Mucosa of rectum (tissue), 2 donors: Measurements from ENCODE around the gene NHP2.

Experiments used
- H3K27ac ChIP-seq, 2 donors: one replicate each; pipeline ENCODE4 v1.7.0; 2013; ENCODE audit warnings: inconsistent platforms in 2 of 2, low read depth in 2 of 2, low read length in 2 of 2
- H3K27me3 ChIP-seq, 2 donors: one replicate each; pipeline ENCODE4 v1.7.0; 2013; ENCODE audit warnings: low read length in 2 of 2; ENCODE audit not compliant: control insufficient read depth in 2 of 2, insufficient read depth in 2 of 2
- H3K36me3 ChIP-seq, 2 donors: one replicate each; pipeline ENCODE4 v1.7.0; 2013; ENCODE audit warnings: low read length in 2 of 2; ENCODE audit not compliant: control insufficient read depth in 2 of 2, insufficient read depth in 2 of 2
- H3K4me1 ChIP-seq, 2 donors: one replicate each; pipeline ENCODE4 v1.7.0; 2013; ENCODE audit warnings: low read length in 2 of 2, mild to moderate bottlenecking in 1 of 2; ENCODE audit not compliant: control insufficient read depth in 2 of 2, insufficient read depth in 2 of 2
- H3K4me3 ChIP-seq, 2 donors: one replicate each; pipeline ENCODE4 v1.7.0; 2013; ENCODE audit warnings: low read length in 2 of 2
- H3K9ac ChIP-seq, 2 donors: one replicate each; pipeline ENCODE4 v1.7.0; 2013; ENCODE audit warnings: low read length in 2 of 2, low read depth in 1 of 2, mild to moderate bottlenecking in 1 of 2
- H3K9me3 ChIP-seq, 2 donors: one replicate each; pipeline ENCODE4 v1.7.0; 2013; ENCODE audit warnings: low read length in 2 of 2; ENCODE audit not compliant: control insufficient read depth in 2 of 2
- donor health status: healthy.
- donor health status: Normal muscosa, but diverticular disease.

The NHP2 gene

DNA sequence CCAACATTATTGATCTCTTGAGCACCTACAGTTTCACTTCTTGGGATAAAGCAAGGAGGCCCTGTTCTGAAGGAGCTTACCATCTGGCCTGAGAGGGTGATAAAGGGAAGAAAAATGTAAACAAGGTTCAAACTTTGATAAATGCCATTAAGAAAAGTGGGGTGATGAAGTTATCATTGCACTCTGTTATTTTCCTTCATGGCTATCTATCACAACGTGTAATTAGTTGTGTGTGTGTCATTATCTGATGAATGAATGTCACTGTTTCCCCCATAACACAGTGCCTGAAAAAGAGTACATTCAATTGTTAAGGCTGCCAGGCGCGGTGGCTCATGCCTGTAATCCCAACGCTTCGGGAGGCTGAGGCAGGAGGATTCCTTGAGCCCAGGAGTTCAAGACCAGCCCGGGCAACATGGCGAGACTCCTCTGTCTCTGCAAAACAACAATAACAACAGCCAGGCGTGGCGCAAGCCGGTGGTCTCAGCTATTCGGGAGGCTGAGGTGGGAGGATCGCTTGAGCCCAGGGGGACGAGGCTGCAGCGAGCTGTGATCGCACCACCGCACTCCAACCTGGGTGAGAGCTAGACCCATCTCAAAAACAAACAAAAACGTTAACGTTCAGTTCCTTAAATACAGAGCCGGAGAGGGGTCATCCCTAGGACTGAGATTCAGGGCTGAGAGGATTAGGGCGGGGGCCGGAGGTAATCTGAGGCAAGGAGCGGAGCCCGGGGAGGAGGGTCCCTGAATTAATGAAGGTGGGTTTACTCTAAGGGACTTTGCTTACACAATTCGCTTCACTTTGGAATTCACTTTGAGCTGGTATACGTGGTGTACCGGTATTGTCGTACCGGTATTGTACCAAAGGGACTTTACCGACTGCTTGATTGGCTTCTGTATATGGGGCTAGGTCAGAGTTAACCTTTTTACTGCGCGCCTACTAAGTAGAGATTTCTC lies 917 bp downstream of the NHP2 start:
- Histone ChIP-seq H3K36me3 (peaks cover 18 to 26% of the 10 kb centered on the region in 2 donors), H3K4me3 (peak overlapping the region; percentile 88 to 91), H3K9me3 (no peaks in the 10 kb centered on the region), H3K27ac (peak overlapping the region in 1 of 2 donors; percentile 76), H3K4me1 (peaks cover 7 to 17% of the 10 kb centered on the region in 2 donors), H3K9ac (peak overlapping the region; percentile 77 to 79), H3K27me3 (no peaks in the 10 kb centered on the region)

DNA sequence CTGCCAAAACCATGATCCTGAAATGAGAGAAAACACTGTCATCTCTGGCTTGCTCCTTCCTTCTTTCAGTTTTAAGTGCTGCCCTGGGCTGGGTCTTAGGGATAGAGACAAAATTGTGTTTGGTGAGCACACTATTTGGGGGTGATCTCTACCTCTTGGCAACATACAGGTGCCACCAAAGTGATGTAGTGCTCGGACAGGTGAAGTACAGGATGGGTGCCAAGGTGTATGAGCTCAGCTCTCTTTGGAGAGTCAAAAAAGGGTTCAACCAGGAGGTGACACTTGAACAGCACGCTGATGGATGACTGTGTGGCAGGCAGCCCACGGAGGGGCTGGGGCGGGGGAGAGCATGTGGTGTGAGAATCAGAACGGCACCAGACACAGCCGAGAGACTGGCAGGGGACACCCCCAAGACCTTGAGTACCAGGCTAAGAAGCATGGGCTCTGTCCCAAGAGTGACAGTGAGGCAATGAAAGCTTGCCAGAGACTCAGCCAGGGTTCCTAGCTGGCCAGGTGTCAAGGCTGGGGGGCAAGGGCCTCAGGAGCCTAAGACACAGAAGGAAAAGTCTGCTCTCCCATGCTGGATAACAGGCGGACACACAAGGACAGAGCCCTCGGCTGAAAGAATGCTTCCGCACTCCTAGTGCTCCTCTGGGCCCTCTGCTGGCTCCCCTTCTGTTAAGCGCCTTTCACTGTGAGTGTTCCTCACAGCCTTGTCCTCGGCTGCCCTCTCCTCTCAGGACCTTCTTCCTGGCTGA lies 2.5 kb downstream of the NHP2 start:
- no peaks in the 10 kb centered on the region for H3K9me3 ChIP-seq
- H3K4me1 ChIP-seq = peaks cover 7 to 17% of the 10 kb centered on the region in 2 donors
- H3K4me3 ChIP-seq = no peak overlapping the region
- H3K27me3 ChIP-seq = no peaks in the 10 kb centered on the region
- H3K36me3 ChIP-seq = peaks cover 34 to 42% of the 10 kb centered on the region in 2 donors
- H3K9ac ChIP-seq = no peak overlapping the region
- no peak overlapping the region for H3K27ac ChIP-seq

DNA sequence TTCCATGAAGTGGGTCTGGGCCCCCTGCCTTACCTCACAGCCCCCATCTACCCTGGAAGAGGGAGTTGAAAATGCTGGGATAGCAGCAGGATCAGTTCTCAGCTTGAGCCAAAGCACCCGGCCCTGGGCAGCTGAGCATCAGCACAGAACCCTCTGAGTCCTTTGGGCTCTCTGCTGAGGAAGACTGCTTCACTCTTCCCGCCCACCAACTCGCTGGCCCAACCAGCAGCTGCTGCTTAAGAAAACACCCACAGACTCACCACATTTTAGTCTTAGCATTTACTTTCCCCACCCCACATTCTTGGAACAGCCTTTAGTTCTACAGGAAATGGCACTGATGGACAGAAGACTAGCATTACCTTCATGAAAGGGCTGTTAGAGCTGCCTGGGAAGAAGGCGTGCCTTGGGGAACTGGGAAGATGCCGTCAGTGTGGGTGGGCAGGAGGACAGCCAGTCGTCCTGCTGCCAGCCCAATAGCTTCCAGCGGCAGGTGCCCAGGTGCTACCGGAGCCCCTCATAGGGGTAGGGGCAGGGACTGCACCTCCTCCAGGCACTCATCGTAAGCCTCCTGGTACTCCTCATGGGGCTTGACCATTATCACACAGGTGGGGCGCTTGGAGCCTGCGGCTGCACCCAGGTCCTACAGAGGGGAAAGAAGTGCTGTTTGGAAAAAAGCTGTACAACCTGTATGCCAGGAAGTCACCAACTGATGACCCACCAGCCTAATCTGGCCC lies 4.3 kb downstream of the NHP2 start:
- peaks cover 37 to 50% of the 10 kb centered on the region in 2 donors for H3K36me3 ChIP-seq
- H3K9me3 ChIP-seq = no peaks in the 10 kb centered on the region
- H3K4me3 ChIP-seq = no peak overlapping the region
- no peaks in the 10 kb centered on the region for H3K27me3 ChIP-seq
- no peak overlapping the region for H3K27ac ChIP-seq
- H3K9ac ChIP-seq = no peak overlapping the region
- peaks cover 7 to 13% of the 10 kb centered on the region in 2 donors for H3K4me1 ChIP-seq

DNA sequence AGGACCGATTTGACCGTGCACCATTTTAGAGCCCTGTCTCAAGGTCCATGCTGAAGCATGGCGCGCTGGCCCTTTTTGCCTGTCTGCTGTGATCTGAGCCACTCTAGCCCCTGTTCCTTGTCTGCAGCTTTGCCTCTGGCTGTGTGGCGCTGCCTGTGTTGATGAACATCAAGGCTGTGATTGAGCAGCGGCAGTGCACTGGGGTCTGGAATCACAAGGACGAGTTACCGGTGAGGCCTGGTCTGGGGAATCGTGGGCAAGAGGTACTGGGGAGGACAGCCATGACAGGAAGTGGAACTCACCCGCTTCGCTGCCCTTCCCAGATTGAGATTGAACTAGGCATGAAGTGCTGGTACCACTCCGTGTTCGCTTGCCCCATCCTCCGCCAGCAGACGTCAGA lies 6.3 kb downstream of the NHP2 start:
- no peak overlapping the region for H3K9ac ChIP-seq
- H3K27me3 ChIP-seq = no peaks in the 10 kb centered on the region
- no peak overlapping the region for H3K4me3 ChIP-seq
- H3K4me1 ChIP-seq = peaks cover 0 to 2% of the 10 kb centered on the region in 2 donors
- H3K9me3 ChIP-seq = no peaks in the 10 kb centered on the region
- H3K36me3 ChIP-seq = peaks cover 56 to 69% of the 10 kb centered on the region in 2 donors
- no peak overlapping the region for H3K27ac ChIP-seq

DNA sequence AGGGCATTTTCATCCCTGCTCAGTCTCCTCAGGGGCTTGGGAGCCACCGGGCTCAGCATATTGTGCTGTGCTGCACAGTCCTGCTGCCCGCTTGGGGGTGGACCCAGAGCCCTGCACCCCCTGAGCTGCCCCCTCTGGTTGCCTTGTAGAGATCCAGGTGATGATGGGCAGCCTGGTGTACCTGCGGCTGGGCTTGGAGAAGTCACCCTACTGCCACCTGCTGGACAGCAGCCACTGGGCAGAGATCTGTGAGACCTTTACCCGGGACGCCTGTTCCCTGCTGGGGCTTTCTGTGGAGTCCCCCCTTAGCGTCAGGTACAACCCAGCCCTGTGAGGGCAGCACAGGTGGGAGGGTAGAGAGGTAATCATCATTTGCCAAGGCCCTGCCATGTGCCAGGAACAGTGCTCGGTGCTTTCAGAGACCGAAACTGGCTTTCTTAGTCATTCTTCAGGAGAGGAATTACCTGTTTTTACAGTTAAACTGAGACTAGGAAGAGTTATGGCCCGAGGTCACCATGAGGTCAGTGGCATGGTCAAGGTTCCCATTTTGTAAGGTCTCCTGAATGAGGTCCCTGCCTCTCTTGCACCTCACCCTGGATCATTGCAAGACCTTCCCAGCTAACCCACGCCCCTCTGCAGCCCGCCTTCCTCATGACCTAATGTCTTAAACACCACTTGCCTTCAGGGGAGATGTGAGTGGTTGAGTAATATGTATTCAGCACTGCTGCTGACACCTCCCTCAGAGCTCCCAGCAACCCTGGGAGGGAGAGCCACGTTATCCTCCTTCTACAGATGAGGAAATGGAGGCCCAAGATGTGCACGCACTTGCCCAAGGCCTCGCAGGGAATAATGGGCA lies 7.5 kb downstream of the NHP2 start:
- Histone ChIP-seq H3K4me3 (no peak overlapping the region), H3K36me3 (peaks cover 61 to 73% of the 10 kb centered on the region in 2 donors), H3K9me3 (no peaks in the 10 kb centered on the region), H3K27ac (no peak overlapping the region), H3K4me1 (no peaks in the 10 kb centered on the region), H3K27me3 (no peaks in the 10 kb centered on the region), H3K9ac (no peak overlapping the region)

DNA sequence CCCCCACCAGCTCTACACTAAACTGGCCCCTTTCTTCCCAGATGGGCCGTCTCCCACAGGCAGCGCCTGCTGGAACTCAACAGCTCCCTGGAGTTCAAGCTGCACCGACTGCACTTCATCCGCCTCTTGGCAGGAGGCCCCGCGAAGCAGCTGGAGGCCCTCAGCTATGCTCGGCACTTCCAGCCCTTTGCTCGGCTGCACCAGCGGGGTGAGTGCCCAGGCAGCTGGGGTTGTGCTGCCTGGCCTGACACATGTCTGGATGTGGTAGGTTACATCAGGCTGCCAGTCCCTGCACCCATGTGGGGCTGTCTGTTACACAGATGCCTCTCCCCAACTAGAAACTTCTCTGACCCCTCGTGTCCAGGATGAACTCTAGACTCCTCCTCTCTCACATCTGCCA lies 9.8 kb downstream of the NHP2 start:
- Histone ChIP-seq H3K9me3 (no peaks in the 10 kb centered on the region), H3K36me3 (peaks cover 55 to 58% of the 10 kb centered on the region in 2 donors), H3K4me3 (no peak overlapping the region), H3K4me1 (no peaks in the 10 kb centered on the region), H3K27me3 (no peaks in the 10 kb centered on the region), H3K9ac (no peak overlapping the region), H3K27ac (no peak overlapping the region)

DNA sequence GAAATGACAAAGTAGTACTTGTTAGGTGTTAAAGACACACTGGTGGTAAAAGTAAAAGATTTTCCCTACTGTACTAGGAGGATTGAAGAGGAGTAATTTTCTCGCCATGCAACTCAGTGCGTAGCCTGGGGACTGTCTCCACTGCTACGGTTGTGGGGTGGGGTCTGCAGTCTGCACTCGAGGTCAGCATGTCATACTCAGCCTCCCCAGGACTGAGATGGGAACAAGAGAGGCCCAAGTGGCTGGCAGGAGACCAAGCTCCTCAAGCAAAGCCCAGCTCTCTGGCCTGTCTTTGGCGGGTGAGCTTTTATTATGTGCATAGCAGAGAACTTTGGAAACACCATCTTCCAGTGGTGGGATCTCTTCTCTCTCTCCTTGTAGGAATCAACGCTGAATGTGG lies 10.4 kb downstream of the NHP2 start:
- Histone ChIP-seq H3K9ac (no peak overlapping the region), H3K27ac (no peak overlapping the region), H3K9me3 (no peaks in the 10 kb centered on the region), H3K4me3 (no peak overlapping the region), H3K27me3 (no peaks in the 10 kb centered on the region), H3K4me1 (no peaks in the 10 kb centered on the region), H3K36me3 (peaks cover 48 to 52% of the 10 kb centered on the region in 2 donors)

DNA sequence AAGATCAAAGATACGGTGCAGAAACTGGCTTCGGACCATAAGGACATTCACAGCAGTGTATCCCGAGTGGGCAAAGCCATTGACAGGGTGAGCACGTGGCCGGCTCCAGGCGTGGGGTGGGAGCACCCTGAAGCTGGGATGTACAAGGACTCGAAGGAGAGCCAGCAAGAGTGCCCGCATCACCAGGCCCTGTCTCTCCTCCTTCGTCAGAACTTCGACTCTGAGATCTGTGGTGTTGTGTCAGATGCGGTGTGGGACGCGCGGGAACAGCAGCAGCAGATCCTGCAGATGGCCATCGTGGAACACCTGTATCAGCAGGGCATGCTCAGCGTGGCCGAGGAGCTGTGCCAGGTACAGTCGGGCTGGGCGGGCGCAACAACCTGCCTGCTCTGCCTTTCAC lies 11.0 kb downstream of the NHP2 start:
- no peaks in the 10 kb centered on the region for H3K27me3 ChIP-seq
- no peaks in the 10 kb centered on the region for H3K4me1 ChIP-seq
- H3K9me3 ChIP-seq = no peaks in the 10 kb centered on the region
- no peak overlapping the region for H3K9ac ChIP-seq
- peaks cover 45 to 49% of the 10 kb centered on the region in 2 donors for H3K36me3 ChIP-seq
- H3K27ac ChIP-seq = no peak overlapping the region
- H3K4me3 ChIP-seq = no peak overlapping the region

DNA sequence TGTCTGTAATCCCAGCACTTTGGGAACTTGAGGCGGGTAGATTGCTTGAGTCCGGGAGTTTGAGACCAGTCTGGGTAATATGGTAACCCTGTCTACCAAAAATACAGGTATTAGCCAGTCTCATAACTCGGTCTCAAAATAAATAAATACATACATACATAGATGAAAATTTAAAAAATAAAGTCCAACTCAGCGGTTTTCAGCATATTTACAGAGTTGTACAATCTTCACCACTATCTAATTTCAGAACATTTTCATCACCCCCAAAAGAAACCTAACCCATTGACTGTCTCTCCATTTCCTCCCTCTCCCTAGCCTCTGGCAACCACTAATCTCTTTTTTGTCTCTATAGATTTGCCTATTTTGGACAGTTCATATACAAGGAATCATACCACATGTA lies 12.1 kb downstream of the NHP2 start:
- Histone ChIP-seq H3K9ac (no peak overlapping the region), H3K27me3 (no peaks in the 10 kb centered on the region), H3K27ac (no peak overlapping the region), H3K4me3 (no peak overlapping the region), H3K4me1 (no peaks in the 10 kb centered on the region), H3K36me3 (peaks cover 34 to 41% of the 10 kb centered on the region in 2 donors), H3K9me3 (no peaks in the 10 kb centered on the region)
